Effector CD8-positive, alpha-beta T cell (primary cell): Measurements from ENCODE around the gene ZNF878.
"Not testable (repeated sequence)": the region's sequence is repeated elsewhere in the genome, so short reads cannot be mapped to it uniquely, and the experiment has no call there.

Experiments used
- DNase-seq: peaks from one replicate; lab custom pipeline; 2025; lab: John Stamatoyannopoulos, UW
- total RNA-seq, 4 experiments: gene quantifications; one replicate each; lab custom pipeline; 2026; lab: John Stamatoyannopoulos, UW

Gene ZNF878
- total RNA-seq, result 0 to 0.72 (median 0.28) reads per million in 4 experiments

GRCh38 chr19:12052497-12053169 is at the start of gene ZNF878:
TSS of gene ZNF878 (minus strand) at chr19:12052961. CDS start at chr19:12052801, 160 bp downstream.
- DNase-seq, result peak; percentile 56

GRCh38 chr19:12098040-12098439 is 45.3 kb upstream of the ZNF878 start:
- no peak for DNase-seq

DNA sequence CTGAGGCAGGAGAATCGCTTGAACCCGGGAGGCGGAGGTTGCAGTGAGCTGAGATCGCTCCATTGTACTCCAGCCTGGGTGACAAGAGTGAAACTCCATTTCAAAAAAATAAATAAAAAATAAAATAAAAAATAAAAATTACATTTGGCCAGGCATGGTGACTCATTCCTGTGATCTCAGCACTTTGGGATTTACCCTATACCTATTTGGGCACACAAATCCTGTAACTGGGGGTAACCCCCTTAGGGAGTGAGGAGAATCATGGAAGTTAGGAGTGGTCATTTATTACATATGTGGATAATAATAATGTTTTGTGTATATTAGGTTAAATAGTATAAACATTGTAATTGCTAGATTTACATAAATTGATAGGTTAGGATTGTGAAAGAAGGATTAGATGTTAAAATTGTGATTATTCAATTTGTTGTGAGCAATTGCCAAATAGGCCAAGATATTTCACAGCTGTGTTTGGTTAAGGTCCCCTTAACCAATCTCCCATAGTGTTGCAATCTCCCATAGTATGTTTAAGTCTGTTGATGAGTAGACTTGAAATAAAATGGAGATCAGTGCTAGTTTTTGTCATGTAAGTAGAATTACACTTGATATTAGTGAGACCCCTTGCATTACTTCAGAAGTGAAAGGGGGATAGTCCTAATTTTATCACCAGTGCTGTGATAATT is 42.5 kb upstream of the ZNF878 start:
- no peak for DNase-seq

GRCh38 chr19:12093777-12094176 is 41.0 kb upstream of the ZNF878 start:
- DNase-seq, result no peak

DNA sequence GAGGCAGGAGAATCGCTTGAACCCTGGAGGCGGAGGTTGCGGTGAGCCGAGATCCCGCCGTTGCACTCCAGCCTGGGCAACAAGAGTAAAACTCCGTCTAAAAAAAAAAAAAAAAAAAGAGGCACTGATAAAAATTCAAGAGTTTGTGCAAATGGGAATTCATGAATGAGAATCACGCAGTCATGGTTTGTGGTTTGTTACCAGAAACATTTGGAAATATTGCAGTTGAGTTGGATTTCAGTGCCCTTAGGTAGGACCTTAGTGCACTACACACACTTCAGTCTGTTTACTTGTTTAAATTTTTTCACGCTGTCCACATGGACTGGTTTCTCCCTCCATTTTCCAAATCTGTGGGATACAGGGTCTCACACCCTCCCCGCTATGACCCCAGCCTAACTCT is 40.2 kb upstream of the ZNF878 start:
- DNase-seq, result no peak

- peak; percentile 24 for DNase-seq
Measured at GRCh38 chr19:12092065-12092867, 39.5 kb upstream of the ZNF878 start.

DNA sequence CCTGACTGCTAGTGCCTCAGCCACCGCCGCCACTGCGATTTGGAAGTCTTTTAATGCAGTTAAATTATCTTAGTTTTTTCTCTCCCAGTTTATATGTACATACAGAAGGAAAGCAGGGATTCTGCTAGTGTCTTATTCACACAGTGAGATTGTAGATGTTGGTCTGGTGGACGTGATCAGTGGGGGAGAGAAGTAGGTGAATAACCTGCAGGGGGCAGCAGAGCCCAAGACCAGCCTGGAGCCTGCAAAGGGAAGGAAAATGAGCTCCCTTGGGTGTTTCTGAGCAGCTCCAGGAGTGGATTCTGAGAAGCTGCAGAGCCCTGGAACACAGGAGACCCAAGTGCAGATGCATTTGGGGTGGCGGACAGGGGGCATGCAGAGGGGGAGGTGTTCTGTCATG is 38.0 kb upstream of the ZNF878 start:
- peak; percentile 23 for DNase-seq

GRCh38 chr19:12085074-12085818 is 32.5 kb upstream of the ZNF878 start:
- no peak for DNase-seq

DNA sequence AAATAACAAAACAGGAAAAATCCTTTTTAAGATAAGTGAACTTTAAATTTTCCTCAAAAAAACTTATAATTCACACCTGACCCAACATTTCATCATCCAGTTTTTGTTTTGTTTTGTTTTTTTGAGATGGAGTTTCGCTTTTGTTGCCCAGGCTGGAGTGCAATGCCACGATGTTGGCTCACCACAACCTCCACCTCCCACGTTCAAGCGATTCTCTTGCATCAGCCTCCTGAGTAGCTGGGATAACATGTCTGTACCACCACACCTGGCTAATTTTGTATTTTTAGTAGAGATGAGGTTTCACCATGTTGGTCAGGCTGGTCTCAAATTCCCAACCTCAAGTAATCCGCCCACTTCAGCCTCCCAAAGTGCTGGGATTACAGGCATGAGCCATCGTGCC is 30.6 kb upstream of the ZNF878 start:
- DNase-seq, result not testable (repeated sequence)

DNA sequence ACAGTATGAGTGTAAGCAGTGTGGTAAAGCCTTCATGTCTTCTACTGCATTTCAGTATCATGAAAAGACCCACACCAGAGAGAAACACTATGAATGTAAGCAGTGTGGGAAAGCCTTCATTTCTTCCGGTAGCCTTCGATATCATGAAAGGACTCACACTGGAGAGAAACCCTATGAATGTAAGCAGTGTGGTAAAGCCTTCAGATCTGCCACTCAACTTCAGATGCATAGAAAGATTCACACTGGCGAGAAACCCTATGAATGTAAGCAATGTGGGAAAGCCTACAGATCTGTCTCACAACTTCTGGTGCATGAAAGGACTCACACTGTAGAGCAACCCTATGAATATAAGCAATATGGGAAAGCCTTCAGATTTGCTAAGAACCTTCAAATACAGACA is 24.6 kb upstream of the ZNF878 start:
- DNase-seq, result no peak

GRCh38 chr19:12076331-12076730 is 23.6 kb upstream of the ZNF878 start:
- not testable (repeated sequence) for DNase-seq

GRCh38 chr19:12075538-12076139 is 22.9 kb upstream of the ZNF878 start:
- DNase-seq, result no peak

GRCh38 chr19:12064590-12065538 is 12.1 kb upstream of the ZNF878 start, which contains the start of gene ZNF844:
TSS of gene ZNF844 (plus strand) at chr19:12064731. CDS start at chr19:12064874, 143 bp downstream.
- DNase-seq, result peak; percentile 62

DNA sequence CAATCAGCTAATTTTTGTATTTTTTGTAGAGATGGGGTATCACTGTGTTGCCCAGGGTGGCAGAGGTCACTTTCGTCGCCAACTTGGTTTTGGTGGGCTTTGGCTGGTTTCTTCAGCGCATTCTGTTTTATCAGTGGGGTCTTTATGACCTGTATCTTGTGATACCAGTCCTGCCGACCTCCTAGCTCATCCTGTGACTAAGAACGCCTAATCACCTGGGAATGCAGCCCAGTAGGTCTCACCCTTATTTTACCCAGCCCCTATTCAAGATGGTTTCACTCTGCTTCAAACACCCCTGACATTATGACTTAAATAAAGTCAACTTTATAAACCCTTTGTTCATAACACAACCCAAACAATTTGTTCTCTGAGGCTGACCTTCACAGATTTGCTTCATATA is 3.0 kb upstream of the ZNF878 start:
- no peak for DNase-seq

- DNase-seq, result no peak
Measured at GRCh38 chr19:12052091-12052496, 667 bp downstream of the ZNF878 start.

DNA sequence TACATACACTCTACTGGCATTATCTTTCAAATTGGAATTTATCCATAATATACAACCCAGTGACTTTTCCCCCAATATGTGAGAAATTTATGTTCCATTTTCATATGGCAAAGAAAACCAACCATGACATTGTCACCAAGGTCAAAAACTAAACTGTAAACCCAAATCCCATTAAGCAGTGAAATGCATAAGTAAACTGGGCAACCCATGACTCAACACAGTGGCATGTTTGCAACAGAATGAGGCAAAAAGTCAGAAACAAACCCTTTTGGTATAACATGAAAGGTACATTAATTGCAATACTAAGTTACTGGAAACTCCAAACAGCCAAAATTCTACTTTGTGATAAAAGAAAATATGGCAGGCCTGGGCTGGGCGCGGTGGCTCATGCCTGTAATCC is 4.9 kb downstream of the ZNF878 start:
- no peak for DNase-seq

GRCh38 chr19:12043752-12044422 is 8.9 kb downstream of the ZNF878 start:
- DNase-seq, result no peak

DNA sequence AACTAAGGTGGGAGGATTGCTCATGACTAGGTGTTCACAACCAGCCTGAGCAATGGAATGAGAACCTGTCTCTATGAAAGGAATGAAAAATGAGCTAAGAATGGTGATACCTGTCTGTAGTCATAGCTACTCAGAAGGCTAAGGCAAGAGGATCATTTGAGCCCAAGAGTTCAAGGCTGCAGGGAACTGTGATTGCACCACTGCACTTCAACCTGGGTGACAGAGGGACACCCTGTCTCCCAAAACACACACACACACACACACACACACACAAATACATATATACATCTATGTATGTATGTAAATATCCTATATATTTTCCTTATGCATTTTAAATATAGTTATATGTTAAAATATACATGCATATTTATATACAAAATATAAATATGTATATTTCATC is 9.9 kb downstream of the ZNF878 start:
- DNase-seq, result no peak
